Mesenchymal stem cell (in vitro differentiated cells and primary cell): ENCODE measurements around the gene SLC25A21.
"Not testable (repeated sequence)": the region's sequence is repeated elsewhere in the genome, so short reads cannot be mapped to it uniquely, and the experiment has no call there.

ENCODE experiments used
- DNase-seq: peaks from one replicate; pipeline ENCODE4 v3.0.0-alpha.2; 2013
- H2AFZ ChIP-seq: one replicate; pipeline ENCODE4 v1.6.1; 2013; ENCODE audit warnings: low read depth, mild to moderate bottlenecking, control low read depth, inconsistent platforms, low read length, moderate library complexity
- H2AK5ac ChIP-seq: 2 replicates; pipeline ENCODE4 v1.6.1; 2013; ENCODE audit warnings: low read length, moderate library complexity, mild to moderate bottlenecking, inconsistent platforms; ENCODE audit not compliant: severe bottlenecking
- H2BK120ac ChIP-seq: one replicate; pipeline ENCODE4 v1.6.1; 2013; ENCODE audit warnings: low read depth, mild to moderate bottlenecking, inconsistent platforms, low read length, moderate library complexity
- H2BK12ac ChIP-seq, 2 experiments: one replicate each; pipeline ENCODE4 v1.6.1; 2013; ENCODE audit warnings: inconsistent platforms in 2 of 2, low read length in 2 of 2, mild to moderate bottlenecking in 2 of 2, moderate library complexity in 2 of 2, control low read depth in 1 of 2
- H2BK15ac ChIP-seq: one replicate; pipeline ENCODE4 v1.6.1; 2013; ENCODE audit warnings: mild to moderate bottlenecking, low read depth, inconsistent platforms; ENCODE audit not compliant: poor library complexity, severe bottlenecking
- H2BK5ac ChIP-seq: 2 replicates; pipeline ENCODE4 v1.6.1; 2013; ENCODE audit warnings: low read depth, mild to moderate bottlenecking, low read length, control low read depth, inconsistent platforms; ENCODE audit not compliant: poor library complexity, severe bottlenecking
- H3K14ac ChIP-seq, 2 experiments: one replicate each; pipeline ENCODE4 v1.6.1; 2013; ENCODE audit warnings: inconsistent platforms in 2 of 2, low read length in 2 of 2, control low read depth in 1 of 2, mild to moderate bottlenecking in 1 of 2, moderate library complexity in 1 of 2
- H3K18ac ChIP-seq, 2 experiments: one replicate each; pipeline ENCODE4 v1.6.1; 2013; ENCODE audit warnings: inconsistent platforms in 2 of 2, low read length in 2 of 2, control low read depth in 1 of 2, low read depth in 1 of 2, mild to moderate bottlenecking in 1 of 2
- H3K23ac ChIP-seq, 2 experiments: one replicate each; pipeline ENCODE4 v1.6.1; 2013; ENCODE audit warnings: inconsistent platforms in 2 of 2, low read length in 2 of 2, mild to moderate bottlenecking in 2 of 2, moderate library complexity in 2 of 2, control low read depth in 1 of 2
- H3K27ac ChIP-seq: 2 replicates; pipeline ENCODE4 v1.5.1; 2013; ENCODE audit warnings: mild to moderate bottlenecking, moderate library complexity, low read length, control low read depth, inconsistent platforms; ENCODE audit not compliant: poor library complexity, severe bottlenecking
- H3K27me3 ChIP-seq, 2 experiments: 2 replicates each; pipeline versions ENCODE4 v1.6.1 to v1.7.0; 2013; ENCODE audit warnings: low read length in 2 of 2, mild to moderate bottlenecking in 2 of 2, moderate library complexity in 2 of 2, control low read depth in 1 of 2, inconsistent platforms in 1 of 2; ENCODE audit not compliant: control insufficient read depth in 1 of 2, insufficient read depth in 1 of 2
- H3K36me3 ChIP-seq, 2 experiments: 2 replicates each; pipeline versions ENCODE4 v1.6.1 to v1.7.0; 2013; ENCODE audit warnings: low read length in 2 of 2, control low read depth in 1 of 2, inconsistent platforms in 1 of 2, low read depth in 1 of 2, mild to moderate bottlenecking in 1 of 2; ENCODE audit not compliant: insufficient read depth in 2 of 2, control insufficient read depth in 1 of 2
- H3K4ac ChIP-seq, 2 experiments: one replicate each; pipeline ENCODE4 v1.6.1; 2013; ENCODE audit warnings: inconsistent platforms in 2 of 2, low read length in 2 of 2, mild to moderate bottlenecking in 2 of 2, moderate library complexity in 2 of 2, control low read depth in 1 of 2, low read depth in 1 of 2
- H3K4me1 ChIP-seq: 2 replicates; pipeline ENCODE4 v1.6.1; 2013; ENCODE audit warnings: low read depth, low read length, control low read depth; ENCODE audit not compliant: control insufficient read depth, insufficient read depth
- H3K4me2 ChIP-seq: 2 replicates; pipeline ENCODE4 v1.6.1; 2013; ENCODE audit warnings: low read length, mild to moderate bottlenecking, inconsistent platforms; ENCODE audit not compliant: poor library complexity, severe bottlenecking
- H3K4me3 ChIP-seq, 2 experiments: 2 replicates each; pipeline versions ENCODE4 v1.5.1 to v1.7.0; 2013; ENCODE audit warnings: low read length in 2 of 2, mild to moderate bottlenecking in 2 of 2, control low read depth in 1 of 2, low read depth in 1 of 2; ENCODE audit not compliant: insufficient read depth in 1 of 2
- H3K79me1 ChIP-seq: replicated peaks from 2 replicates; pipeline ENCODE4 v1.6.1; 2013; ENCODE audit warnings: mild to moderate bottlenecking, control low read depth, low read length, inconsistent platforms; ENCODE audit not compliant: poor library complexity, severe bottlenecking
- H3K9ac ChIP-seq: 2 replicates; pipeline ENCODE4 v1.7.0; 2013; ENCODE audit warnings: mild to moderate bottlenecking, low read length, moderate library complexity
- H3K9me3 ChIP-seq: 2 replicates; pipeline ENCODE4 v1.7.0; 2013; ENCODE audit warnings: mild to moderate bottlenecking, low read length; ENCODE audit not compliant: control insufficient read depth
- H4K8ac ChIP-seq: one replicate; pipeline ENCODE4 v1.6.1; 2013; ENCODE audit warnings: inconsistent platforms, mild to moderate bottlenecking, low read length, moderate library complexity
- H4K91ac ChIP-seq: one replicate; pipeline ENCODE4 v1.6.1; 2013; ENCODE audit warnings: mild to moderate bottlenecking, low read length, inconsistent platforms
- WGBS: methylation state at CpG from one replicate; pipeline ENCODE4 v1.1.7; 2013; ENCODE audit warnings: mixed read lengths; 5-methylcytosine and 5-hydroxymethylcytosine counted together

The SLC25A21 gene

GRCh38 chr14:37210448-37210847 is 38.0 kb upstream of the SLC25A21 start:
- Histone ChIP-seq H3K27me3 (no peaks in the 10 kb centered on the region), H4K91ac (no peak overlapping the region), H2AFZ (no peak overlapping the region), H2BK120ac (no peak overlapping the region), H3K4me2 (no peak overlapping the region), H2BK15ac (no peak overlapping the region), H2BK12ac (no peak overlapping the region), H3K18ac (no peak overlapping the region), H3K4me1 (no peaks in the 10 kb centered on the region), H4K8ac (no peak overlapping the region), H3K14ac (no peak overlapping the region), H3K9me3 (peaks cover 12% of the 10 kb centered on the region), H3K27ac (no peak overlapping the region), H3K36me3 (peaks cover 0 to 10% of the 10 kb centered on the region in 2 experiments), H3K4me3 (no peak overlapping the region), H3K23ac (no peak overlapping the region), H3K79me1 (peaks cover 39% of the 10 kb centered on the region), H2BK5ac (no peak overlapping the region), H2AK5ac (no peak overlapping the region), H3K4ac (no peak overlapping the region), H3K9ac (no peak overlapping the region)
- no peak for DNase-seq
- WGBS, result 99% methylated on average over 5 of the region's 6 CpGs

GRCh38 chr14:37209617-37210016 is 37.2 kb upstream of the SLC25A21 start:
- DNase-seq, H3K9ac ChIP-seq, H3K4me1 ChIP-seq, H2BK12ac ChIP-seq, H2AFZ ChIP-seq, H3K9me3 ChIP-seq, H3K27ac ChIP-seq, H2AK5ac ChIP-seq, H2BK15ac ChIP-seq, H3K4me2 ChIP-seq, H3K14ac ChIP-seq, H2BK120ac ChIP-seq, H4K8ac ChIP-seq, H3K18ac ChIP-seq, H3K23ac ChIP-seq, H3K27me3 ChIP-seq, H3K36me3 ChIP-seq, H3K4me3 ChIP-seq, H4K91ac ChIP-seq, H3K4ac ChIP-seq, H2BK5ac ChIP-seq: not testable (repeated sequence)
- H3K79me1 ChIP-seq, result peaks cover 35% of the 10 kb centered on the region
- WGBS, result 96% methylated on average over 1 of the region's 2 CpGs

GRCh38 chr14:37205623-37206605 is 33.5 kb upstream of the SLC25A21 start:
- not testable (repeated sequence) for H2BK12ac ChIP-seq, DNase-seq, H2BK5ac ChIP-seq, H2BK15ac ChIP-seq, H3K4me2 ChIP-seq, H3K9me3 ChIP-seq, H3K27me3 ChIP-seq, H2AK5ac ChIP-seq, H3K36me3 ChIP-seq, H3K18ac ChIP-seq, H4K91ac ChIP-seq, H3K14ac ChIP-seq, H3K9ac ChIP-seq, H2BK120ac ChIP-seq, H3K4me1 ChIP-seq, H2AFZ ChIP-seq, H3K23ac ChIP-seq, H3K4me3 ChIP-seq, H4K8ac ChIP-seq, H3K27ac ChIP-seq, H3K4ac ChIP-seq
- peaks cover 37% of the 10 kb centered on the region for H3K79me1 ChIP-seq
- WGBS, result 97% methylated on average over 7 of the region's 7 CpGs

- Histone ChIP-seq H3K27me3 (no peaks in the 10 kb centered on the region), H3K23ac (no peak overlapping the region), H4K8ac (no peak overlapping the region), H3K4me2 (no peak overlapping the region), H2AK5ac (no peak overlapping the region), H2BK120ac (no peak overlapping the region), H4K91ac (no peak overlapping the region), H3K9ac (no peak overlapping the region), H2BK12ac (no peak overlapping the region), H2BK5ac (no peak overlapping the region), H3K36me3 (peaks cover 0 to 3% of the 10 kb centered on the region in 2 experiments), H3K18ac (no peak overlapping the region), H3K4me3 (no peak overlapping the region), H2AFZ (no peak overlapping the region), H3K4ac (no peak overlapping the region), H3K14ac (no peak overlapping the region), H3K9me3 (peaks cover 9% of the 10 kb centered on the region), H3K4me1 (no peaks in the 10 kb centered on the region), H2BK15ac (no peak overlapping the region), H3K79me1 (peaks cover 30% of the 10 kb centered on the region), H3K27ac (no peak overlapping the region)
- no peak for DNase-seq
- 81% methylated on average over 1 of the region's 1 CpG for WGBS
Observed at GRCh38 chr14:37203423-37203822, 31.0 kb upstream of the SLC25A21 start.
